Smooth muscle cell of bladder (primary cell): ENCODE results near the gene SLC6A20. TPM values are rescaled to one million over a fixed set of nuclear protein-coding genes. Genes with fewer than 3 reads are reported as not detected.

Experiments
- total RNA-seq: library from RNA; depleted of rRNA; stranded (reverse); fragments of >200 nt; gene quantifications from 2 replicates; pipeline ENCODE4 v1.2.3, GENCODE V29; 2014

SLC6A20 gene
- not detected in 2 replicates for total RNA-seq

GRCh38 chr3:45795882-45796765 lies at the start of gene SLC6A20:
TSS of gene SLC6A20 (minus strand) at chr3:45796536. CDS start at chr3:45796419, 117 bp downstream.

DNA sequence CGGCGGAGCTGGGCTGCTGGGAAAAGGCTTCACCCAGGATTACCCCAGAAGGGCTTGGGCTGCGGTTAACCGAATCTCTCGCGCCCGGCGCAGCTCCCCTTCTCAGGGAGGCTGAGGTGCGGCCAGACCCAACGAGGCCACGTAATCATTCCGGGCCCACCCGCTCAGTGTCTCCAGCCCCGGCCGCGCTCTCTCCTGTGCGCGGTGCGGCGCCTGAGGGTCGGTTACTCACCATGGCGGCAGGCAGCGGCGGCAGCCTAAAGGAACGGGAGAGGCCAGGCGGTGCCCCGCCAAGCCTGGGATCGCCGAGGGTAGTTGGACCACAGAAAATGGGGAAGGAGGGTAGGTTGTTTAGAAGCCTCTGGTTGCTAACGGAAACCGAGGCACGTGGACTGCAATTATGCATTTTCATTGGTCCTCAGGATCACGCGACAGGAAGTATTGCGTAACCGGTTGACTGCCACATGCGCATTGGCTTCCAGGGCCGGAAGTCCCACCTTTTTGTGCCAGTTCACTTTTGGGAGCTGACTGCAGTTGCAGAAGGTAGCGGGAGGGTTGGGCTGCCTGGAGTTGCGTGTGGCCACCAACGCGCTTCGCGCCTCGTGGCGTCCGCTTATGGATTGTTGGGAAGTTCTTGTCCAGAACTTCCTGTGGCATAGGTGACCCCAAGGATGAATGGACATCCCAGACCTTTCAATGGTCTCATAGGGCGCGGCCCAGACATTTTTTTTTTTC lies 45.6 kb upstream of the SLC6A20 start, which contains the start of gene LZTFL1:
TSS of gene LZTFL1 (minus strand) at position 363 of the 735 bp plus-strand sequence. CDS start at position 235, 128 bp downstream.

Other genes starting within 250 kb of the SLC6A20 start
- 9.4 and 12.9 TPM in 2 replicates for gene LIMD1, start 201.8 kb downstream of the SLC6A20 start, total RNA-seq
- 28.4 and 33.9 TPM in 2 replicates for gene SACM1L, start 107.1 kb downstream of the SLC6A20 start, total RNA-seq
- 15.4 and 17.0 TPM in 2 replicates for gene LZTFL1, start 45.6 kb upstream of the SLC6A20 start, total RNA-seq
- not detected in 2 replicates for gene CCR9, start 90.0 kb upstream of the SLC6A20 start, total RNA-seq
- gene CXCR6, start 146.9 kb upstream of the SLC6A20 start, total RNA-seq: 0.09 and 0.28 TPM in 2 replicates
- 47.5 and 57.2 TPM in 2 replicates for gene FYCO1, start 199.3 kb upstream of the SLC6A20 start, total RNA-seq
- under 0.01 TPM in 2 replicates for gene XCR1, start 230.9 kb upstream of the SLC6A20 start, total RNA-seq